HEK293 (cell line): ENCODE results near the gene AFDN.

Source experiments
- CTCF ChIA-PET: fragments of 350-600 bp; formaldehyde crosslinking; extraction: SDS; loops from one replicate; lab custom pipeline; 2021; ENCODE audit warnings: antibody characterized with exemption; lab: Yijun Ruan, JAX
- POLR2A ChIA-PET: fragments of 300-600 bp; formaldehyde crosslinking; extraction: SDS; loops from one replicate; lab custom pipeline; 2020; ENCODE audit warnings: antibody characterized with exemption, inconsistent platforms; lab: Yijun Ruan, JAX
- H3K27ac ChIP-seq: fragments of 200-500 bp; sonication (Bioruptor generic); 2 replicates; pipeline ENCODE4 v1.5.1; 2014; ENCODE audit warnings: low read depth, low read length, control low read depth, inconsistent platforms; ENCODE audit errors: extremely low read depth
- H3K36me3 ChIP-seq, 2 experiments: fragments of 200-500 bp in 1 of 2; sonication (Bioruptor generic) in 1 of 2; 1 replicate in 1 of 2; 2 replicates in 1 of 2; pipeline ENCODE4 v1.5.1; 2014 to 2017; ENCODE audit warnings: inconsistent platforms in 2 of 2, low read length in 2 of 2; ENCODE audit not compliant: control insufficient read depth in 2 of 2, insufficient read depth in 1 of 2
- H3K4me1 ChIP-seq: fragments of 200-500 bp; sonication (Bioruptor generic); 2 replicates; pipeline ENCODE4 v1.5.1; 2014; ENCODE audit warnings: mild to moderate bottlenecking, low read length, inconsistent platforms; ENCODE audit not compliant: control insufficient read depth, insufficient read depth
- H3K4me3 ChIP-seq: 2 replicates; pipeline ENCODE4 v1.5.1; 2011; ENCODE audit warnings: low read depth, mild to moderate bottlenecking, control low read depth, low read length, moderate library complexity
- H3K9me3 ChIP-seq: fragments of 200-500 bp; sonication (Bioruptor generic); 2 replicates; pipeline ENCODE4 v1.5.1; 2014; ENCODE audit warnings: low read depth, low read length, inconsistent platforms; ENCODE audit not compliant: control insufficient read depth, insufficient read depth
- KLF10 ChIP-seq: fragments of 450-650 bp; IDR thresholded peaks from 2 replicates; pipeline ENCODE4 v1.5.1; 2018; ENCODE audit warnings: missing biosample characterization, mild to moderate bottlenecking, missing genetic modification characterization
- KLF9 ChIP-seq: fragments of 450-650 bp; formaldehyde crosslinking; IDR thresholded peaks from 2 replicates; pipeline ENCODE4 v1.5.1; 2016; ENCODE audit warnings: missing biosample characterization, missing genetic modification characterization, low read depth
- OVOL3 ChIP-seq: fragments of 450-650 bp; formaldehyde crosslinking; IDR thresholded peaks from 2 replicates; pipeline ENCODE4 v1.5.1; 2016; ENCODE audit warnings: missing biosample characterization, missing genetic modification characterization
- SP3 ChIP-seq: fragments of 450-650 bp; formaldehyde crosslinking; IDR thresholded peaks from 2 replicates; pipeline ENCODE4 v1.5.1; 2016; ENCODE audit warnings: missing biosample characterization, missing genetic modification characterization
- TRIM28 ChIP-seq: IDR thresholded peaks from 2 replicates; pipeline ENCODE4 v1.6.1; 2011; ENCODE audit warnings: low read length, control low read depth, borderline replicate concordance
- WT1 ChIP-seq: fragments of 450-650 bp; formaldehyde crosslinking; IDR thresholded peaks from 2 replicates; pipeline ENCODE4 v1.5.1; 2016; ENCODE audit warnings: missing biosample characterization, missing genetic modification characterization
- YY2 ChIP-seq: fragments of 450-650 bp; formaldehyde crosslinking; IDR thresholded peaks from 2 replicates; pipeline ENCODE4 v1.5.1; 2016; ENCODE audit warnings: missing biosample characterization, missing genetic modification characterization
- ZBTB20 ChIP-seq: fragments of 450-650 bp; formaldehyde crosslinking; IDR thresholded peaks from 2 replicates; pipeline ENCODE4 v1.5.1; 2016; ENCODE audit warnings: missing biosample characterization, missing genetic modification characterization
- ZBTB21 ChIP-seq: fragments of 450-650 bp; formaldehyde crosslinking; IDR thresholded peaks from 2 replicates; pipeline ENCODE4 v1.5.1; 2017; ENCODE audit warnings: missing biosample characterization, missing genetic modification characterization
- ZFHX2 ChIP-seq: fragments of 450-650 bp; formaldehyde crosslinking; conservative IDR thresholded peaks from 2 replicates; pipeline ENCODE4 v1.5.1; 2016; ENCODE audit warnings: missing biosample characterization, missing genetic modification characterization
- ZFP41 ChIP-seq: fragments of 450-650 bp; formaldehyde crosslinking; IDR thresholded peaks from 2 replicates; pipeline ENCODE4 v1.5.1; 2016; ENCODE audit warnings: missing biosample characterization, missing genetic modification characterization, borderline replicate concordance
- ZNF221 ChIP-seq: fragments of 450-650 bp; formaldehyde crosslinking; IDR thresholded peaks from 2 replicates; pipeline ENCODE4 v1.5.1; 2017; ENCODE audit warnings: missing biosample characterization, missing genetic modification characterization, borderline replicate concordance
- ZNF239 ChIP-seq: fragments of 450-650 bp; formaldehyde crosslinking; IDR thresholded peaks from 2 replicates; pipeline ENCODE4 v1.5.1; 2016; ENCODE audit warnings: missing biosample characterization, missing genetic modification characterization
- ZNF529 ChIP-seq: fragments of 450-650 bp; formaldehyde crosslinking; IDR thresholded peaks from 2 replicates; pipeline ENCODE4 v1.5.1; 2017; ENCODE audit warnings: missing genetic modification characterization, missing biosample characterization; ENCODE audit not compliant: insufficient replicate concordance
- ZNF561 ChIP-seq: fragments of 450-650 bp; IDR thresholded peaks from 2 replicates; pipeline ENCODE4 v1.5.1; 2018; ENCODE audit warnings: missing biosample characterization, missing genetic modification characterization, borderline replicate concordance
- ZNF585B ChIP-seq: fragments of 450-650 bp; formaldehyde crosslinking; IDR thresholded peaks from 2 replicates; pipeline ENCODE4 v1.5.1; 2016; ENCODE audit warnings: missing biosample characterization, missing genetic modification characterization
- ZNF629 ChIP-seq: fragments of 450-650 bp; formaldehyde crosslinking; IDR thresholded peaks from 2 replicates; pipeline ENCODE4 v1.5.1; 2017; ENCODE audit warnings: missing biosample characterization, missing genetic modification characterization
- ZNF660 ChIP-seq: fragments of 450-650 bp; IDR thresholded peaks from 2 replicates; pipeline ENCODE4 v1.5.1; 2018; ENCODE audit warnings: missing biosample characterization, mild to moderate bottlenecking, missing genetic modification characterization
- ZNF792 ChIP-seq: fragments of 450-650 bp; formaldehyde crosslinking; IDR thresholded peaks from 2 replicates; pipeline ENCODE4 v1.5.1; 2016; ENCODE audit warnings: missing biosample characterization, missing genetic modification characterization
- TF ChIP-seq, protein P1 (sequence below): fragments of 450-650 bp; formaldehyde crosslinking; IDR thresholded peaks from 2 replicates; pipeline ENCODE4 v1.5.1; 2017; ENCODE audit warnings: missing biosample characterization, missing genetic modification characterization
- TF ChIP-seq, protein P2 (sequence below): fragments of 450-650 bp; formaldehyde crosslinking; IDR thresholded peaks from 2 replicates; pipeline ENCODE4 v1.5.1; 2016; ENCODE audit warnings: missing biosample characterization, missing genetic modification characterization
- TF ChIP-seq, protein P3 (sequence below): fragments of 450-650 bp; IDR thresholded peaks from 2 replicates; pipeline ENCODE4 v1.5.1; 2018; ENCODE audit warnings: missing biosample characterization, missing genetic modification characterization
- TF ChIP-seq, protein P4 (sequence below): fragments of 450-650 bp; formaldehyde crosslinking; IDR thresholded peaks from 2 replicates; pipeline ENCODE4 v1.5.1; 2016; ENCODE audit warnings: missing biosample characterization, missing genetic modification characterization
- TF ChIP-seq, protein P5 (sequence below): fragments of 450-650 bp; formaldehyde crosslinking; IDR thresholded peaks from 2 replicates; pipeline ENCODE4 v1.5.1; 2016; ENCODE audit warnings: missing biosample characterization, missing genetic modification characterization, borderline replicate concordance

The AFDN gene

DNA sequence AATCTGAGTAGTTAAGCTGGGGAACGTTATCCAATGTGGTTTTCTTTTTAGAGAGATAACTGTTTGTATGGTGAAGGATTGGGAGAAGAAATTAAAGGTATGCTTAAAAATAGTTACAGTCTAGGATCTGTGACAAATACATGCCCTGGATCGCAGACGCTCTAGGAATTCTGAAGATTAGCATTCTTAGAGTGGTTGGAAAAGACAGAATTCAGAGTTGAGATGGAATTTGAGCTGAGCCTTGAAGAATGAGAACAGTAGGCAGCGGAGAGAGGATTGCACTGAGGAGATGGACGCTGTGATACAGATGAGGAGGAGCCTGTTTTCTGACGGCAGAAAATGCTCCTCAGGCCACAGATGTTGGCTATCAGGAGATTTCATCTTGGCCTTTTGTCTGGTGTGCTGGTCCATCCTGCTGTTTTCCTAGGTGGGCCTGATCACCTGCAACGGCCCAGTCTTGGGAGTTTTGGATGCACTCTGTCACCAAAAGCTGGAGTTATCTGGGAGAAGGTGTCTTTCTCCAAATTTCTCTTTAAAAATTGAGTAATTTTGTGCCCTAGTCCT is 122.5 kb downstream of the AFDN start (continued):
- TF ChIP-seq, protein P1, sequence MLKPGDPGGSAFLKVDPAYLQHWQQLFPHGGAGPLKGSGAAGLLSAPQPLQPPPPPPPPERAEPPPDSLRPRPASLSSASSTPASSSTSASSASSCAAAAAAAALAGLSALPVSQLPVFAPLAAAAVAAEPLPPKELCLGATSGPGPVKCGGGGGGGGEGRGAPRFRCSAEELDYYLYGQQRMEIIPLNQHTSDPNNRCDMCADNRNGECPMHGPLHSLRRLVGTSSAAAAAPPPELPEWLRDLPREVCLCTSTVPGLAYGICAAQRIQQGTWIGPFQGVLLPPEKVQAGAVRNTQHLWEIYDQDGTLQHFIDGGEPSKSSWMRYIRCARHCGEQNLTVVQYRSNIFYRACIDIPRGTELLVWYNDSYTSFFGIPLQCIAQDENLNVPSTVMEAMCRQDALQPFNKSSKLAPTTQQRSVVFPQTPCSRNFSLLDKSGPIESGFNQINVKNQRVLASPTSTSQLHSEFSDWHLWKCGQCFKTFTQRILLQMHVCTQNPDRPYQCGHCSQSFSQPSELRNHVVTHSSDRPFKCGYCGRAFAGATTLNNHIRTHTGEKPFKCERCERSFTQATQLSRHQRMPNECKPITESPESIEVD (tag by site-specific recombination): no peak
- TF ChIP-seq, protein P2, sequence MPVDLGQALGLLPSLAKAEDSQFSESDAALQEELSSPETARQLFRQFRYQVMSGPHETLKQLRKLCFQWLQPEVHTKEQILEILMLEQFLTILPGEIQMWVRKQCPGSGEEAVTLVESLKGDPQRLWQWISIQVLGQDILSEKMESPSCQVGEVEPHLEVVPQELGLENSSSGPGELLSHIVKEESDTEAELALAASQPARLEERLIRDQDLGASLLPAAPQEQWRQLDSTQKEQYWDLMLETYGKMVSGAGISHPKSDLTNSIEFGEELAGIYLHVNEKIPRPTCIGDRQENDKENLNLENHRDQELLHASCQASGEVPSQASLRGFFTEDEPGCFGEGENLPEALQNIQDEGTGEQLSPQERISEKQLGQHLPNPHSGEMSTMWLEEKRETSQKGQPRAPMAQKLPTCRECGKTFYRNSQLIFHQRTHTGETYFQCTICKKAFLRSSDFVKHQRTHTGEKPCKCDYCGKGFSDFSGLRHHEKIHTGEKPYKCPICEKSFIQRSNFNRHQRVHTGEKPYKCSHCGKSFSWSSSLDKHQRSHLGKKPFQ (tag by site-specific recombination): no peak
- TF ChIP-seq, all 188 proteins: peak for 0

DNA sequence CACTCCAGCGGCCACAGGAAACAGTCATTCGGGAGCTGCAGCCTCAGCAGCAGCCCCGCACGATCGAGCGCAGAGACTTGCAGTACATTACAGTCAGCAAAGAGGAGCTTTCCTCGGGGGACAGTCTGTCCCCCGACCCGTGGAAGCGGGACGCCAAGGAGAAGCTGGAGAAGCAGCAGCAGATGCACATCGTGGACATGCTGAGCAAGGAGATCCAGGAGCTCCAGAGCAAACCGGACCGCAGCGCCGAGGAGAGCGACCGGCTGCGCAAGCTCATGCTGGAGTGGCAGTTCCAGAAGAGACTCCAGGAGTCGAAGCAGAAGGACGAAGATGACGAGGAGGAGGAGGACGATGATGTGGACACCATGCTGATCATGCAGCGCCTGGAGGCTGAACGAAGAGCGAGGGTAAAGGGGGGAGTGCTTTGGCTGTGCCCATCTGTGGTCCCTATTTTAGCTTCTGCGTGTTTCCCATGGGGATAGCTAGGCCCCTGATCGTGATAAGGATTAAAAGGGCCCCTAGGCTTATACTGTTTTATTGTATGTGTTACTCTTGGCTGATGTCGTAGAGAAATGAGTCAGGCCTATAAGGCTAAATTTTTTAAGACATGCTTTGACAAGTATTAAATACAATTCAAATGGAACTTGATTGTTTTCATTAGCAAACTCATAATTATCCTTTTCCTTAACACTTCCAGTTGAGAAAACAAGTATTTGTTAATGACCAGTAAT is 125.2 kb downstream of the AFDN start:
- Histone ChIP-seq H3K9me3 (no peaks in the 10 kb centered on the region), H3K4me3 (no peak overlapping the region), H3K36me3 (peaks cover 33 to 87% of the 10 kb centered on the region in 2 experiments), H3K4me1 (peaks cover 6% of the 10 kb centered on the region), H3K27ac (no peak overlapping the region)
- POLR2A ChIA-PET: no interaction called here
- TF ChIP-seq, protein P3, sequence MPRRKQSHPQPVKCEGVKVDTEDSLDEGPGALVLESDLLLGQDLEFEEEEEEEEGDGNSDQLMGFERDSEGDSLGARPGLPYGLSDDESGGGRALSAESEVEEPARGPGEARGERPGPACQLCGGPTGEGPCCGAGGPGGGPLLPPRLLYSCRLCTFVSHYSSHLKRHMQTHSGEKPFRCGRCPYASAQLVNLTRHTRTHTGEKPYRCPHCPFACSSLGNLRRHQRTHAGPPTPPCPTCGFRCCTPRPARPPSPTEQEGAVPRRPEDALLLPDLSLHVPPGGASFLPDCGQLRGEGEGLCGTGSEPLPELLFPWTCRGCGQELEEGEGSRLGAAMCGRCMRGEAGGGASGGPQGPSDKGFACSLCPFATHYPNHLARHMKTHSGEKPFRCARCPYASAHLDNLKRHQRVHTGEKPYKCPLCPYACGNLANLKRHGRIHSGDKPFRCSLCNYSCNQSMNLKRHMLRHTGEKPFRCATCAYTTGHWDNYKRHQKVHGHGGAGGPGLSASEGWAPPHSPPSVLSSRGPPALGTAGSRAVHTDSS (tag by site-specific recombination): peak; percentile 81
- TF ChIP-seq ZNF792 (tag by site-specific recombination): no peak
- CTCF ChIA-PET: interaction anchor here (1.2 kb wide), 1 partner anchor 17 kb away, joined by 4 read pairs; no protein-coding TSS in a partner anchor

DNA sequence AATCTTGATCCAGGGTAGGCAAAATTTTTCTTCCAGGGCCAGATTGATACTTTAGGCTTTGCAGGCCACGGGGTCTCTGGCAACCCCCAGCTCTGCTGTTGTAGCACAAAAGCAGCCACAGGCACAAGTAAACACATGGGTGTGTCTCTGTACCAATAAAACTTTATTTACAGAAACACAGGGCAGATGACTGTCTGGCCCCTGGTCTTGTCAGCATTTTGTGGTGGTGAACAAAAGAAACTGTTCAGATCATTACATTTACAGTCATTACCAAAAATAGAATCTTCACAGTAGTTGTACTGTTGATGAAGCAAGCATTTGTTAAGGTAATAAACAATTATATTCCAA is 125.8 kb downstream of the AFDN start:
- H3K4me3 ChIP-seq: no peak overlapping the region
- H3K36me3 ChIP-seq: peaks cover 27 to 87% of the 10 kb centered on the region in 2 experiments
- H3K27ac ChIP-seq: no peak overlapping the region
- CTCF ChIA-PET: interaction anchor here (1.2 to 1.5 kb wide), 2 partner anchors 15 to 16 kb away, joined by 4 to 7 read pairs; no protein-coding TSS in a partner anchor
- H3K9me3 ChIP-seq: no peaks in the 10 kb centered on the region
- POLR2A ChIA-PET: no interaction called here
- H3K4me1 ChIP-seq: peaks cover 6% of the 10 kb centered on the region
- TF ChIP-seq ZNF221 (no peak), ZBTB21 (tag by site-specific recombination) (no peak), TRIM28 (0 out of 2 replicates have a peak, but pooled peaks have one; percentile 23), ZNF629 (tag by site-specific recombination) (no peak), ZFHX2 (tag by site-specific recombination) (no peak), ZNF561 (no peak), ZBTB20 (no peak), SP3 (tag by site-specific recombination) (no peak), ZNF239 (tag by site-specific recombination) (no peak), WT1 (no peak), KLF10 (peak; percentile 79), KLF9 (0 out of 2 replicates have a peak, but pooled peaks have one; percentile 31), ZFP41 (tag by site-specific recombination) (no peak), ZNF660 (tag by site-specific recombination) (no peak), OVOL3 (no peak), ZNF585B (tag by site-specific recombination) (no peak), ZNF529 (no peak), YY2 (tag by site-specific recombination) (no peak)
- TF ChIP-seq, protein P4, sequence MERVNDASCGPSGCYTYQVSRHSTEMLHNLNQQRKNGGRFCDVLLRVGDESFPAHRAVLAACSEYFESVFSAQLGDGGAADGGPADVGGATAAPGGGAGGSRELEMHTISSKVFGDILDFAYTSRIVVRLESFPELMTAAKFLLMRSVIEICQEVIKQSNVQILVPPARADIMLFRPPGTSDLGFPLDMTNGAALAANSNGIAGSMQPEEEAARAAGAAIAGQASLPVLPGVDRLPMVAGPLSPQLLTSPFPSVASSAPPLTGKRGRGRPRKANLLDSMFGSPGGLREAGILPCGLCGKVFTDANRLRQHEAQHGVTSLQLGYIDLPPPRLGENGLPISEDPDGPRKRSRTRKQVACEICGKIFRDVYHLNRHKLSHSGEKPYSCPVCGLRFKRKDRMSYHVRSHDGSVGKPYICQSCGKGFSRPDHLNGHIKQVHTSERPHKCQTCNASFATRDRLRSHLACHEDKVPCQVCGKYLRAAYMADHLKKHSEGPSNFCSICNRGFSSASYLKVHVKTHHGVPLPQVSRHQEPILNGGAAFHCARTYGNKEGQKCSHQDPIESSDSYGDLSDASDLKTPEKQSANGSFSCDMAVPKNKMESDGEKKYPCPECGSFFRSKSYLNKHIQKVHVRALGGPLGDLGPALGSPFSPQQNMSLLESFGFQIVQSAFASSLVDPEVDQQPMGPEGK (tag by site-specific recombination): no peak
- TF ChIP-seq, protein P5, sequence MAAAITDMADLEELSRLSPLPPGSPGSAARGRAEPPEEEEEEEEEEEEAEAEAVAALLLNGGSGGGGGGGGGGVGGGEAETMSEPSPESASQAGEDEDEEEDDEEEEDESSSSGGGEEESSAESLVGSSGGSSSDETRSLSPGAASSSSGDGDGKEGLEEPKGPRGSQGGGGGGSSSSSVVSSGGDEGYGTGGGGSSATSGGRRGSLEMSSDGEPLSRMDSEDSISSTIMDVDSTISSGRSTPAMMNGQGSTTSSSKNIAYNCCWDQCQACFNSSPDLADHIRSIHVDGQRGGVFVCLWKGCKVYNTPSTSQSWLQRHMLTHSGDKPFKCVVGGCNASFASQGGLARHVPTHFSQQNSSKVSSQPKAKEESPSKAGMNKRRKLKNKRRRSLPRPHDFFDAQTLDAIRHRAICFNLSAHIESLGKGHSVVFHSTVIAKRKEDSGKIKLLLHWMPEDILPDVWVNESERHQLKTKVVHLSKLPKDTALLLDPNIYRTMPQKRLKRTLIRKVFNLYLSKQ (tag by site-specific recombination): no peak
